Renal pelvis (tissue), 4 donors: ENCODE results near the gene POLA1. TPM values are rescaled to one million over a fixed set of nuclear protein-coding genes. Genes with fewer than 3 reads are reported as not detected.

ENCODE experiments used
- DNase-seq: peaks from one replicate; pipeline ENCODE4 v3.0.0-alpha.2; 2013
- polyA plus RNA-seq, 3 donors: library from polyadenylated mRNA; unstranded; fragments of 120-200 nt; gene quantifications; one replicate each; pipeline ENCODE4 v1.2.1, GENCODE V29; 2013; ENCODE audit not compliant: insufficient read length in 3 of 3

Gene POLA1
- polyA plus RNA-seq, 3 donors: 15.8 to 17.9 (median 17.7) TPM

DNA sequence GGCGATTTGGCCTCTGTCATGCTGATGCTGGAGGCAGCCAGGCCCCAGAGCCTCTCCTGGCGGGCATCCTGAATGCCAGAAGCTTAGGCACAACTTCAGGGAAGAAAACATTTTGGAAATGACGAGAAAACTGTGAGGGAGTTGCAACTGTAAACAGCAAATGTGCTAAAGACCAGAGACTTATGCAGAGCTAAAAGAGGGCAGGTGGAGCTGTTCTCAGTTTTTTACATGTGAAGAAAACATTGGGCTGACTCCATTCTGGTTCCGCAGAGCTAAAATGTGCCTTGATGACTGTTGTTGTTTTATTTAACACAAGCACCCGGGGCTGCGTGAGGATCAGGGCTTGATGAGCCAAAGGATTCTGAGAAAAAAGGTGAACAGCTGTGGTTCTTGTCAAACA lies 332.9 kb downstream of the POLA1 start:
- DNase-seq: no peak

- DNase-seq: no peak
These were observed 335.0 kb downstream of the POLA1 start for GRCh38 chrX:25028726-25029125.

DNA sequence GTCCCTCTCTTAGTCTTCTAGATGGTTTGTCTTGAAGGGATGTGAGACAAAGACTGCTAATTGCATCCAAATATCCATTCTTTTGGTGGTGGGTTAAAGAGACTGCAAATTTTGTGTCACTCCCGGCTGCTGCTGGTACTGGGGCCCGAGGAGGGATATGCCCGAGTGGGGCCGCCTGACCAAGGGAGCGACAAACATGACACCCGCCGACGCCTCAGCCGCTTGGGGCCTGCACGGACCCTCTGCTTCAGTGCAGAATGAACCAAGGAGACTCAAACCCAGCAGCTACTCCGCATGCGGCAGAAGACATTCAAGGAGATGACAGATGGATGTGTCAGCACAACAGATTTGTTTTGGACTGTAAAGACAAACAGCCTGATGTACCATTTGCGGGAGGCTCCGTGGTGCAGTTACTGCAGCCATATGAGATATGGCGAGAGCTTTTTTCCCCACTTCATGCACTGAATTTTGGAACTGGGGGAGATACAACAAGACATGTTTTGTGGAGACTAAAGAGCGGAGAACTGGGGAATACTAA lies 335.6 kb downstream of the POLA1 start:
- DNase-seq: no peak

DNA sequence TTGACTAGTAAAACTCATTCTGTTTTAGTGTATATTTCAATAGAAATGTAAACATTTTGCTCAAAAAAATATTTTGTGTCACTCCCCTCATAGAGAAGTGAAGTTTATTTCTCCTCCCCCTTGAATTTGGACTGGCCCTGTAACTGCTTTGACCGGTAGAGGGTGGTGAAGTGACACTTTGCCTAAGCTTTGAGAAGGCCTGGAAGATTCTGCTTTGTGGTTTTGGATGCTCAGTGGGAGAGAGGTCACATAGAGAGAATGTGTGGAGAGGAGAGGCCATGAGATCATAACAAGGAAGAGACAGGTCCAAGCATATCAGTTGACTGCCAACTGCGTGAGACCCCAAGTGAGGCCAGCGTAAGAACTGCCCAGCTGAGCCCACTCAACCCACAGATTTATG lies 341.2 kb downstream of the POLA1 start:
- DNase-seq: no peak

DNA sequence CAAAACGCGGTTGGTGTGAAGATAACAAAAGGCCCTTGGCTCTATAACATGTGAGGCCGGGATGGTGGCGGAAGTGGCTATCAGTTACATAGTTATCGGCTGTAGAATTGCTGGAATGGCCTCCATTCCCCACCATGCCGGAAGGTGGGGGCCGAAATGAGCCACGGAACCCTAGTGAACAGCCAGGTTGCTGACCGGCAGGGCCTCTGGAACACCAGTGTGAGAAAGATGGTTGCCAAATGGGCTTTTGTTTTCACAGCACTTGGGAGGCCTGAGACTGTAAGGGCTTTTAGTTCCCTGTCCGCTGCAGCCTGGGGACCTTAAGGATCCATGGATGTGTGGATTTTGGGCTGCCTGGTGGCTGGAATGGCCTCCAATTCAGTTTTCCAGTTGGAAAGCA lies 345.3 kb downstream of the POLA1 start:
- DNase-seq: no peak

DNA sequence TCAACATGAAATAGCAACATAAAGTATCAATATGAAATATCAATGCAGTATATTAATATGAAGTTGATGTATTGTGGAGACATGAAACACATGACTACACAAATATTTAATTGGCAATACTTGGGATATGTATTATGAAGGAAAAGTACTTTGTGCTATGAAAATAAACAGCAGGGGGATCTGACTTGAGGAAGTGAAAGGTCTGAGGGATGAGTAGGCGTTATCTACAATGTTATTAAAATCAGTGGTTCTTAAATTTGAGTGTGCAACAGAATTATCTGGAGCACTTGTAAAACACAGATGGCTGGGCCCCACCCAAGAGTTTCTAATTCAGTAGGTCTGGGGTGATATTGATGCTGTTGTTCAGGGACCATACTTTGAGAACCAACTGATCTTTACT lies 349.5 kb downstream of the POLA1 start:
- DNase-seq: no peak

Other genes starting within 250 kb of the POLA1 start
- gene PDK3, start 228.6 kb upstream of the POLA1 start, polyA plus RNA-seq: 10 to 100 TPM in 2 of 3 donors, 1 to 10 TPM in 1; 9.0 to 13.0 (median 10.5) TPM
- 1 to 10 TPM; 2.5 to 3.2 (median 2.8) TPM for gene PCYT1B, start 46.6 kb upstream of the POLA1 start, polyA plus RNA-seq